Adipose tissue (tissue), 3 donors: ENCODE data around the gene C10orf95. TPM values are rescaled to one million over a fixed set of nuclear protein-coding genes. Genes with fewer than 3 reads are reported as not detected.
"Not testable (repeated sequence)": the region's sequence is repeated elsewhere in the genome, so short reads cannot be mapped to it uniquely, and the experiment has no call there.

Experiments used
- H3K27ac ChIP-seq: one replicate; pipeline ENCODE4 v1.5.1; 2013; ENCODE audit warnings: low read depth, low read length
- WGBS, 3 donors: extraction: QIAGEN DNeasy Blood & Tissue Kit; methylation state at CpG; one replicate each; pipeline ENCODE4 v1.1.7; 2013; 5-methylcytosine and 5-hydroxymethylcytosine counted together
- polyA plus RNA-seq, 3 donors: library from polyadenylated mRNA; stranded (reverse); fragments of 200-250 nt; gene quantifications; one replicate each; pipeline ENCODE4 v1.2.3, GENCODE V29; 2013
- donor health status: healthy with polysubstance abuse.
- donor health status: Bipolar disorder and iron deficiency.
- donor health status: healthy.

C10orf95 gene
- polyA plus RNA-seq, result under 1 TPM in 2 of 3 donors, not detected in 1; 0.06 to 0.44 TPM

- WGBS, 3 donors, result 14 to 32% (median 27%) methylated on average over 27 to 28 of the region's 28 CpGs
- no peak within 1 kb of the TSS for H3K27ac ChIP-seq
Observed at GRCh38 chr10:102451105-102451969, at the start of gene C10orf95. C10orf95 (minus strand) TSS chr10:102451543; CDS start chr10:102451093, 450 bp downstream.

- 95% methylated on average over 13 of the region's 13 CpGs for WGBS, 3 donors
- not testable (repeated sequence) for H3K27ac ChIP-seq
Observed at GRCh38 chr10:102500686-102501085, 49.3 kb upstream of the C10orf95 start.

- WGBS, 3 donors, result 71 to 87% (median 81%) methylated on average over 3 of the region's 3 CpGs
- no peak overlapping the region for H3K27ac ChIP-seq
Observed at GRCh38 chr10:102499356-102499755, 48.0 kb upstream of the C10orf95 start.

GRCh38 chr10:102497545-102497944 lies 46.2 kb upstream of the C10orf95 start:
- WGBS, 3 donors, result 98 to 100% (median 100%) methylated on average over 1 of the region's 1 CpG
- no peak overlapping the region for H3K27ac ChIP-seq

- H3K27ac ChIP-seq, result no peak overlapping the region
- WGBS, 3 donors, result 65 to 95% (median 89%) methylated on average over 2 of the region's 2 CpGs
Observed at GRCh38 chr10:102493771-102494170, 42.4 kb upstream of the C10orf95 start.

GRCh38 chr10:102492983-102493382 lies 41.6 kb upstream of the C10orf95 start:
- no peak overlapping the region for H3K27ac ChIP-seq
- WGBS, 3 donors, result 16 to 62% (median 40%) methylated on average over 2 of the region's 2 CpGs

GRCh38 chr10:102492344-102492939 lies 41.1 kb upstream of the C10orf95 start:
- no peak overlapping the region for H3K27ac ChIP-seq
- 78 to 96% (median 93%) methylated on average over 7 of the region's 7 CpGs for WGBS, 3 donors

- no peak overlapping the region for H3K27ac ChIP-seq
- 83 to 91% (median 88%) methylated on average over 4 of the region's 4 CpGs for WGBS, 3 donors
Observed at GRCh38 chr10:102491136-102491535, 39.8 kb upstream of the C10orf95 start.

GRCh38 chr10:102485093-102485784 lies 33.9 kb upstream of the C10orf95 start:
- no peak overlapping the region for H3K27ac ChIP-seq
- WGBS, 3 donors, result 89 to 91% (median 90%) methylated on average over 18 of the region's 18 CpGs

- H3K27ac ChIP-seq, result no peak overlapping the region
- 94 to 96% (median 95%) methylated on average over 13 of the region's 13 CpGs for WGBS, 3 donors
Observed at GRCh38 chr10:102484021-102484420, 32.7 kb upstream of the C10orf95 start.

- H3K27ac ChIP-seq, result no peak overlapping the region
- WGBS, 3 donors, result 87 to 90% (median 89%) methylated on average over 9 of the region's 9 CpGs
Observed at GRCh38 chr10:102480396-102480795, 29.1 kb upstream of the C10orf95 start.

GRCh38 chr10:102479651-102480050 lies 28.3 kb upstream of the C10orf95 start:
- no peak overlapping the region for H3K27ac ChIP-seq

- 68 to 80% (median 72%) methylated on average over 9 of the region's 9 CpGs for WGBS, 3 donors
- no peak overlapping the region for H3K27ac ChIP-seq
Observed at GRCh38 chr10:102476466-102477141, 25.3 kb upstream of the C10orf95 start.

- no peak overlapping the region for H3K27ac ChIP-seq
- WGBS, 3 donors, result 88 to 93% (median 89%) methylated on average over 9 of the region's 9 CpGs
Observed at GRCh38 chr10:102475451-102476040, 24.2 kb upstream of the C10orf95 start.

- 82 to 85% (median 85%) methylated on average over 27 of the region's 27 CpGs for WGBS, 3 donors
Observed at GRCh38 chr10:102473445-102474331, 22.3 kb upstream of the C10orf95 start.

GRCh38 chr10:102470579-102471546 lies 19.5 kb upstream of the C10orf95 start:
- WGBS, 3 donors, result 92 to 95% (median 94%) methylated on average over 34 to 36 of the region's 36 CpGs
- no peak overlapping the region for H3K27ac ChIP-seq

More at GRCh38 chr10:102473445-102474331, 22.3 kb upstream of the C10orf95 start:
- H3K27ac ChIP-seq, result no peak overlapping the region
